ENCODE results near the gene FKRP.

Gene FKRP

GRCh38 chr19:46745030-46745429 lies 827 bp upstream of the FKRP start:
- Histone ChIP-seq H3K27ac (peak overlapping the region; percentile 97), H3K4me3 (ENCODE audit: low read depth, low read length) (peak overlapping the region; percentile 95), H3K9me3 (ENCODE audit: severe bottlenecking) (no peaks in the 10 kb centered on the region), H3K36me3 (peaks cover 48% of the 10 kb centered on the region), H3K27me3 (ENCODE audit: insufficient read depth, low read depth, severe bottlenecking) (no peaks in the 10 kb centered on the region)
- no peak for DNase-seq
- TF ChIP-seq CTCF (IDR thresholded peaks at IDR 0.05; ENCODE audit: low read depth, low read length) = no peak

DNA sequence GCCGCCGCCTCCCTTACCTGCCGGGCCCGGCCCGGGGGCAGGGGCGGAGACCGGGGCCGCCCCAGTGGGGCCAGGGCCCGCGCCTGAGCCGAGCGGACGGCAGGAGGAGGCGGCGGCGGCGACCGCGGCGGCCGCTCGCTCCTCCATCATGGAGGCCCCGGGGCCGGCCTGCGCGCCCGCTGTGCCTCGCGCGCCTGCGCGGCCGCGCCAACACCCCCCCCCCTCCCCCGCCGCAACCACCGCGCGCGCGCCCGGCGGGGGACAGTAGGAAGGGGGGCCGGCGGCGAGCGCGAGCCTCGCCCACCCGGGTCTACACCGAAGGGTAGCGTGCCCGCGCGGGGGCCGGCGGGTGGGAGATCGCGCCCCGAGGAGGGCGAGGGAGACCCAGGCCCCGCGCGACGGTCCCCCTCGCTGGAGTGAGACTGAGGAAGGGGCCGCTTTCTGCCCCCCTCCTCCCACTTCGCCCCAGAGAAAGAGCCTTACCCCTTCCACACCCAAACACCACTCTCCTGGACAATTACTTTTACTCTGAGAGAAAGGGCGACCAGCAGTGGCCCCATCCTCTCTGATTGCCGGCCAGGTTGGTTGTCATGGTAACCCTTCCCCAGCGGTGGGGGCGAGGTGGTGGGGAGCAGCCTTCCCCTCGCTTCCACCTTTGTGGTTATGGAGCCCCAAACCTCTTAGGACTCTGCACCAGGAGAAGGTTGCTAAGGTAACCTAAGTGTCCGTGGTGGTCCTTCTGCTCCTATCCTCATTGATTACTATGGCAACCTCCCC lies 612 bp downstream of the FKRP start, which contains the start of gene STRN4:
TSS of gene STRN4 (minus strand) at position 170 of the 777 bp plus-strand sequence. CDS start at position 150, 20 bp downstream.
- peak; percentile 34 for DNase-seq
- peak within 1 kb of the TSS; percentile 97 for H3K27ac ChIP-seq

DNA sequence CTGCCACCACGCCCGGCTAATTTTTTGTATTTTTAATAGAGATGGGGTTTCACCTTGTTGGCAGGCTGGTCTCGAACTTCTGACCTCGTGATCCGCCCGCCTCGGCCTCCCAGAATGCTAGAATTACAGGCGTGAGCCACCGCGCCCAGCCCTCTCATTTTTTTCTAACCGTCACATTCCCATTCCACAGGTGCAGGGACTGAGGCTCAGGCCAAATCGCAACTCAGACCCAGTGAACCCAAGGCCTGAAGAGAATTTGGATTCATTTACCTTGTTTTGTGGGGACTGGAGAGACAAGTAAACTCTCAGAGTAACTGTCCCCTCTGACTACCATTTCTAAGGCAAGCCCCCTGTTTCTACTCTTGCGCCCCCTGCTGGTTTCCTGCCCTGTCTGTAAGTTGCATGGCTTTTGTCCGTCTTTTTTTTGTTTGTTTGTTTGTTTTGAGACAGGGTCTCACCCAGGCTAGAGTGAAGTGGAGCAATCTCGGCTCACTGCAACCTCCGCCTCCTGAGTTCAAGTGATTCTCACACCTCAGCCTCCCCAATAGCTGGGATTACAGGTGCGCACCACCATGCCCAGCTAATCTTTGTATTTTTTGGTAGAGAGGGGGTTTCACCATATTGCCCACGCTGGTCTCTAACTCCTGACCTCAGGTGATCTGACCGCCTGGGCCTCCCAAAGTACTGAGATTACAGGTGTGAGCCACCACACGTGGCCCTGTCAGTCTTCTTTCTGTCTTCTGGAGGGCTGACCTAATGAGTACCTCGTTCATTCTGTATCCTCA lies 2.7 kb downstream of the FKRP start:
- H3K36me3 ChIP-seq = peaks cover 36% of the 10 kb centered on the region
- no peak overlapping the region for H3K4me3 ChIP-seq (ENCODE audit: low read depth, low read length)
- no peaks in the 10 kb centered on the region for H3K27me3 ChIP-seq (ENCODE audit: insufficient read depth, low read depth, severe bottlenecking)
- H3K27ac ChIP-seq = no peak overlapping the region
- no peaks in the 10 kb centered on the region for H3K9me3 ChIP-seq (ENCODE audit: severe bottlenecking)
- peak; percentile 70 for DNase-seq
- peak; percentile 66 for TF ChIP-seq CTCF (IDR thresholded peaks at IDR 0.05; ENCODE audit: low read depth, low read length)

More for the DNA sequence above, 612 bp downstream of the FKRP start, which contains the start of gene STRN4:
- no peak for TF ChIP-seq CTCF (IDR thresholded peaks at IDR 0.05; ENCODE audit: low read depth, low read length)
- H3K36me3 ChIP-seq = peaks cover 48% of the 10 kb centered on the region
- H3K9me3 ChIP-seq (ENCODE audit: severe bottlenecking) = no peaks in the 10 kb centered on the region
- no peaks in the 10 kb centered on the region for H3K27me3 ChIP-seq (ENCODE audit: insufficient read depth, low read depth, severe bottlenecking)
- peak within 1 kb of the TSS; percentile 95 for H3K4me3 ChIP-seq (ENCODE audit: low read depth, low read length)

DNA sequence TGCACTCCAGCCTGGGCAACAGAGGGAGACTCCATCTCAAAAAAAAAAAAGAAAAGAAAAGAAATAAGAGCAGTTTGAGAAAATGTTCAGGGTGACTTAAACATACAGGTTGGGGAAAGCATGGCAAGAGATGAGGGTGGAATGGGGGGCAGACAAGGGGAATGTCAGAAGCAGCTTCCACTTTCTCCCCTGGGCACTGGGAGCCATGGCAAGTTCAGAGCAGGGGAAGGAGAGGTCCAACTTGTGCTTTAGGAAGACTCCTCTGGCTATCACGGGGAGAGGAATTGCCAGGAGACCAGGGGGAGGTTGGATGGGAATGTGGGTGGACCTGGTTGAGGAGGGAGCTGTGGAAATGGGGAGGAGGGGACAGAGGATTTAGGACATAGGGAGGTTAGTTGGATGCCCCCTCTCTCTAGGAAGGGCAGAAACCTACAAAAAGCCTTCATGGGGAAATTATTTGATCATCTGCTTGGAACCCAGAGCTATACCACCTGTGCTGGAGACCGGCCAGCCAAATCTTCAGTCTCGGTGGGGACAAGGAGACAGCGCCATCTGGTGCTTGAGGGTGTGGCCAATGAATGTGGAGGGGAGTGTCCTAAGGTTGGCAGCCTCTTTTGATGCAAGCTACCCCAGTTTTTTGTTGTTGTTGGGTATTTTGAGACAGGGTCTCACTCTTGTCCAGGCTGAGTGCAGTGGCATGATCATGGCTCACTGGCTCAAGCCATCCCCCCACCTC lies 7.7 kb downstream of the FKRP start:
- TF ChIP-seq CTCF (IDR thresholded peaks at IDR 0.05; ENCODE audit: low read depth, low read length) = peak; percentile 57
- Histone ChIP-seq H3K36me3 (peaks cover 43% of the 10 kb centered on the region), H3K4me3 (ENCODE audit: low read depth, low read length) (no peak overlapping the region), H3K9me3 (ENCODE audit: severe bottlenecking) (no peaks in the 10 kb centered on the region), H3K27me3 (ENCODE audit: insufficient read depth, low read depth, severe bottlenecking) (no peaks in the 10 kb centered on the region), H3K27ac (peak overlapping the region; percentile 14; the same call in 1 of the 2 replicates)
- DNase-seq = peak; percentile 77

DNA sequence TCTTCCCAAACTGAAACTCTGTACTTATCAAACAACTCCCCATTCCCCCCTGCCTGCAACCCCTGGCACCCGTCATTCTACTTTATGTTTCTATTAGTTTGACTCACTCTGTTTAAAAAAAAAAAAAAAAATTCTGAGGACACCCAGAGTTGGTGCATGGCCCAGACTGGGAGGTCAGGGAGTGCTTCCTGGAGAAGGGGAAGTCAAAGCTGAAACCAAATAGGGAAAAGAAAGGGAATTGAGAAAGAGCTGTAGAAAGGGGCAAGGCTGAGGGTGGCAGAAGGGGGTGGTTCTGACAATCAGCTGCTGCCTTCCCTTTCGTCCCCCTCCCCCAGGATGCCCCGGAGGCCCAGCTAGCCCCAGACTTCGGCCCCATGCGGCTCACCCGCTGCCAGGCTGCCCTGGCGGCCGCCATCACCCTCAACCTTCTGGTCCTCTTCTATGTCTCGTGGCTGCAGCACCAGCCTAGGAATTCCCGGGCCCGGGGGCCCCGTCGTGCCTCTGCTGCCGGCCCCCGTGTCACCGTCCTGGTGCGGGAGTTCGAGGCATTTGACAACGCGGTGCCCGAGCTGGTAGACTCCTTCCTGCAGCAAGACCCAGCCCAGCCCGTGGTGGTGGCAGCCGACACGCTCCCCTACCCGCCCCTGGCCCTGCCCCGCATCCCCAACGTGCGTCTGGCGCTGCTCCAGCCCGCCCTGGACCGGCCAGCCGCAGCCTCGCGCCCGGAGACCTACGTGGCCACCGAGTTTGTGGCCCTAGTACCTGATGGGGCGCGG lies 9.4 kb downstream of the FKRP start:
- H3K4me3 ChIP-seq (ENCODE audit: low read depth, low read length) = no peak overlapping the region
- no peak for DNase-seq
- TF ChIP-seq CTCF (IDR thresholded peaks at IDR 0.05; ENCODE audit: low read depth, low read length) = no peak
- no peaks in the 10 kb centered on the region for H3K9me3 ChIP-seq (ENCODE audit: severe bottlenecking)
- peaks cover 32% of the 10 kb centered on the region for H3K36me3 ChIP-seq
- H3K27me3 ChIP-seq (ENCODE audit: insufficient read depth, low read depth, severe bottlenecking) = no peaks in the 10 kb centered on the region
- no peak overlapping the region for H3K27ac ChIP-seq

Data from WERI-Rb-1 (cell line).